PC-3 (cell line): ENCODE measurements around the gene ABHD2.

Source experiments
- CTCF ChIP-seq: fragments of 300-600 bp; sonication (generic); conservative IDR thresholded peaks from 2 replicates; pipeline ENCODE4 v1.5.1; 2017; ENCODE audit warnings: antibody characterized with exemption, low read depth, mild to moderate bottlenecking, low read length
- EZH2phosphoT487 ChIP-seq: fragments of 300-600 bp; sonication (generic); IDR thresholded peaks from 2 replicates; pipeline ENCODE4 v1.6.1; 2018; ENCODE audit warnings: mild to moderate bottlenecking, antibody characterized with exemption, low read length, borderline replicate concordance

- TF ChIP-seq CTCF (no peak), EZH2phosphoT487 (no peak)
These were observed 120.0 kb downstream of the ABHD2 start for GRCh38 chr15:89208256-89208655.
